ENCODE data around the gene ABHD13. TPM values are rescaled to one million over a fixed set of nuclear protein-coding genes. Genes with fewer than 3 reads are reported as not detected.
"Not testable (repeated sequence)": the region's sequence is repeated elsewhere in the genome, so short reads cannot be mapped to it uniquely, and the experiment has no call there.

Gene ABHD13
- total and polyA plus RNA-seq, 5 experiments from 2014 or later: 4.8 to 15.9 (median 6.8) TPM

DNA sequence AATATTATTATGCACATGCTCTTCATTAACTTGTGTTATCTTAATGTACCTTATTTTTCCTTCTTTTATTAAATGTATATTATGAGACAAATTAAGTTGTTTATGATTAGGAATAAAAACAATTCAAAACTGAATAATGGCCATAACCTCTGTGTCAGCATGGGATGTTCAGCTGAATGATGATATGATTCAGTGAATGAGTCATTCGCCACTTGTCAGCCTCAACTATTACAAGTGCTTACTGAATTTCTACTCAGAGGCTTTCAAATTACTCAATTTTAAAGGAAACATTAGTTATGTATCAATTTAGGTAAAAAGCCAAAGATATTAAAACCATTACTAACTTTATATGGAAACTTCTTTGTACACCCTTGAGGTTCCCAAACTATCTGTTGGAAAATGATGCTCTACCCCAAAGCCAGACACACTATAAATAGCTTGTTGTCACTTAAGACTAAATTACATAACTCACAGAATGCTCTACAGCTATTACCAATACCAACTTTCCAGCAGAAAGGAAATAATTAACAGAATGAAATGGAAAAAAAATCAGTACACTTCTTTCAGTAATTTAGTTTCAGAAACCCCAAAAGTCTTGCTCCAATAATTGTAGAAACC lies 17.3 kb upstream of the ABHD13 start:
- H3K4me3 Mint-ChIP-seq: no peak overlapping the region
- H3K4me1 Mint-ChIP-seq: no peaks in the 10 kb centered on the region
- ATAC-seq: no peak
- no peaks in the 10 kb centered on the region for H3K36me3 Mint-ChIP-seq
- H3K27me3 Mint-ChIP-seq: peaks cover 0 to 26% (median 16%) of the 10 kb centered on the region in 5 donors
- H3K27ac Mint-ChIP-seq: no peak overlapping the region
- peaks cover 0 to 11% (median 5%) of the 10 kb centered on the region in 9 donors for H3K9me3 Mint-ChIP-seq
- DNase-seq: no peak
- POLR2A ChIA-PET: no interaction called here

DNA sequence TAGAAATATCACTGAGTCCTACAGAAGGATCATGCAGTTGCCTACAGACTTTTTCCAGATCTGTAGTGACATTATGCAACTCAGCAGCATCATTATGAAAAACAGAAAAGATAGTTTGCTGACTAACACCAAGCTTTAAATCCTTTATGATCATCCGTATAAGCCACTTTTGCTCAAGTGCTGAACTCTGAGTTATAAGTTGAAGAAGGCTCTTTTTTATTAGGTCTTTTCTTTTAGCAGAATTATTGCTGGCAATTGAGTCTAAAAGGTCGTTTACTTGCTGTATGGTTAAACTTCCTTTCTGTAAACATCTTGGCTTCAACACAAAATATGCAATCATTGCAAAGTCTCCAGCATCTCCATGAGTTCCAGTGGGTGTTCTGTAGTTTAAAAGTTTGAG lies 7.6 kb upstream of the ABHD13 start:
- ATAC-seq (no peak), DNase-seq (no peak)
- Mint-ChIP-seq H3K4me1 (peaks cover 6 to 25% (median 15%) of the 10 kb centered on the region in 4 donors), H3K36me3 (peaks cover 24 to 36% (median 25%) of the 10 kb centered on the region in 3 donors), H3K4me3 (no peak overlapping the region), H3K9me3 (peaks cover 9 to 44% (median 22%) of the 10 kb centered on the region in 9 donors), H3K27me3 (no peaks in the 10 kb centered on the region), H3K27ac (no peak overlapping the region)
- POLR2A ChIA-PET: no interaction called here

DNA sequence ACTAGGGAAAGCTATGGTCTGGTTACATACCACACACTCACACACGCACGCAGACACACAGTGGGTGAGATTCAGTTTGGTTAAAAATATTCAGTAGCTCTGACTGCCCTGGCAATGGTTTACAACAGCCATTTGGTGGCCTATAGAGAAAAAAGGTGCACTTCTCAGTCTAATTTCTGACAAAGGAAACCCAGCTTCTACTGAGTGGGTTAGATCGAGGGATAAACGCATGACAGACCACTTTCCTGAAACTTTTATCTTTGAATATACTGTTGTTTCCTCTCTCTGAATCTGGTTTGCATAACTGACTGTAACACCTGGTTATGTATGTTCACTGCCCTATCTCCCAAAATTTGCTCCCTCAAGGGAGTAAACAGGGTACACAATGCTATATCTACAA lies 5.3 kb upstream of the ABHD13 start:
- Mint-ChIP-seq H3K4me1 (peaks cover 6 to 47% (median 27%) of the 10 kb centered on the region in 4 donors), H3K36me3 (peaks cover 24 to 32% (median 25%) of the 10 kb centered on the region in 3 donors), H3K27me3 (no peaks in the 10 kb centered on the region), H3K9me3 (peaks cover 9 to 32% (median 20%) of the 10 kb centered on the region in 9 donors), H3K4me3 (peak overlapping the region in 1 of 10 donors; percentile 67), H3K27ac (peak overlapping the region in 6 of 10 donors; percentile 5 to 88 (median 48))
- DNase-seq (no peak), ATAC-seq (no peak)
- POLR2A ChIA-PET: no interaction called here

DNA sequence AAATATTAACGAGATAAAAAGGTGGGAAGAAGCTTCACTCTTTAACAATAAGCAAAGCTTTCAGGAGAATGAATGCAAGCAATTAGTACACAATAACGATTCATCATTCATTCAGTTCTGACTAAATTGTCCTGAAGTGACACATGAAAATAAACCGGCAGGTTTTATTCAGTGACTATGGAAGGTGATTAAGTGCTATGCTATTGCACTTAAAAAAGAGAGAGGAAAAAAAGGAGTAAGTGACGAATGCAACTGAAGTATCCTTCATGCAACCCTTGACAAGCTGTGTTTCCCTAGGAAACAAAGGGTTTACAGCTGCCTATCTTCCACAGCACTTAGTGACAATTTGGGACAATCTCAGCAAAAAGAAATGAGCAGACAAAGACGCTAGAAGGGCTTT lies 4.2 kb upstream of the ABHD13 start:
- Mint-ChIP-seq H3K9me3 (peaks cover 9 to 25% (median 14%) of the 10 kb centered on the region in 9 donors), H3K4me1 (peaks cover 6 to 53% (median 34%) of the 10 kb centered on the region in 4 donors), H3K36me3 (peaks cover 21 to 29% (median 22%) of the 10 kb centered on the region in 3 donors), H3K4me3 (peak overlapping the region; percentile 76 to 99 (median 86)), H3K27ac (peak overlapping the region; percentile 67 to 96 (median 90)), H3K27me3 (peaks cover 0 to 3% (median 0%) of the 10 kb centered on the region in 5 donors)
- ATAC-seq (no peak), DNase-seq (no peak)
- POLR2A ChIA-PET: no interaction called here

DNA sequence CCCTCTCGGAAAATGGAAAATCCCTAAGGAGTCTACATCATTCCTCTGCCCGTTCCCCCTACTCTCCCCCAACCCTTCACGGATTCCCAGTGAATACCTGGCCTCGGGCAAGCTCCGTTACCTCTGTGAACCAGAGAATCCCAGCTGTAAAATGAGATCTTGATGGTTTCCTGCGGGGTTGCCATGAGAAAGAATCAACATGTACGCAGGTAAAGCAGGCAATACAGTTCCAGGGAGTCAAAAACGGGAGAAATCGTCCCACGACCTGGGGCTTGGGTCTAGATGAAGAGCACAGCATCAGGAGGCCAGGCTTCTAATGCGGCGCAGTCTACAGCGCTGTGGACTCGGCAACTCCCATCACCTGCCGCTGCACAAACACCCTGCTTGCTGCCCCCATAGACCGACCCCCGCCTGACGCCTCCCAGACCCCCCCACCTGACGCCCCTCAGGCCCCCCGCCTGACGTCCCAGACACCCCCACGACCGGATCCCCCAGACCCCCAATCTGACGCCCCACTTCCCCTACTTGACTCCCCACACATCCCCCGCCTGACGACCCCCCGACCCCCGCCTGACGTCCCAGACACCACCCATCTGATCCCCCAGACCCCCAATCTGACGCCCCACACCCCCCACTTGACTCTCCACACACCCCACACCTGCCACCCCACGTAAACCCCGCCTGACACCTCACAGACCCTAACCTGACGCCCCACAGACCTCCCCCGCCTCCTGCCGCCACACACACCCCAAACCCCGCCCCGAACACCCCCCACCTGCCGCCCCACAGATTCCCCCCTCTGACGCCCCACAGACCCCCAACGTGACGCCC lies 3.5 kb upstream of the ABHD13 start:
- H3K9me3 Mint-ChIP-seq: peaks cover 5 to 17% (median 8%) of the 10 kb centered on the region in 9 donors
- ATAC-seq (peak in 1 of 2 donors; percentile 2), DNase-seq (peak in 1 of 10 donors; percentile 19)
- H3K27me3 Mint-ChIP-seq: peaks cover 0 to 3% (median 0%) of the 10 kb centered on the region in 5 donors
- peak overlapping the region; percentile 76 to 99 (median 88) for H3K4me3 Mint-ChIP-seq
- POLR2A ChIA-PET: interaction anchor here (1.3 kb wide), 1 partner anchor 56 kb away, joined by 4 read pairs; no protein-coding TSS in a partner anchor
- peaks cover 8 to 61% (median 41%) of the 10 kb centered on the region in 4 donors for H3K4me1 Mint-ChIP-seq
- H3K36me3 Mint-ChIP-seq: peaks cover 15 to 22% (median 18%) of the 10 kb centered on the region in 3 donors
- peak overlapping the region; percentile 67 to 96 (median 90) for H3K27ac Mint-ChIP-seq

DNA sequence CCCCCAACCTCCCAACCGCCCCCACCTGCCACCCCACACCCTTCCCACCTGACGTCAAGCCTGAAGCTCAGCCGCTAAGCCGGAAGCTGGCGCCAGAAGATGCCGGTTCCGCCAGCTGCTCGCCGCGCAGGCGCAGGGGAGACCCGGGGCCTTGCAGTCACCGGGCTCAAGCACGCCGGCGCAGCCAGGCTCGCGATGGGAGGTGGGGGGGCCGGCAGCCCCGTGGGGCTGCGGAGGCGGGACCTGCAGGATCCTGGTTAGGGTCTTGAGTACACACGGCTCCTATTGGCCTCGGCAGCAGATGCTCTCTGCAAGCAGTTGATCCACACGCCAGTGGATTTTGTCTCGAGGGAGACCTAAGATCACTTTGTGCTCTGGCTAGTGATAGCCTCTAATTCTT lies 2.8 kb upstream of the ABHD13 start, which contains the start of gene LIG4:
Gene LIG4 (minus strand): TSS at position 101 of the 400 bp plus-strand sequence. CDS start 4,268 bp downstream, outside the sequence.
- peaks cover 0 to 12% (median 3%) of the 10 kb centered on the region in 9 donors for H3K9me3 Mint-ChIP-seq
- DNase-seq (peak; percentile 81 to 97 (median 92)), ATAC-seq (peak; percentile 65 to 70)
- H3K4me3 Mint-ChIP-seq: peak within 1 kb of the TSS; percentile 76 to 99 (median 96)
- H3K27ac Mint-ChIP-seq: peak within 1 kb of the TSS; percentile 80 to 96 (median 90)
- POLR2A ChIA-PET: interaction anchor here (1.3 to 1.5 kb wide), 2 partner anchors 9 to 55 kb away, joined by 4 to 6 read pairs; no protein-coding TSS in a partner anchor
- H3K4me1 Mint-ChIP-seq: peaks cover 14 to 68% (median 49%) of the 10 kb centered on the region in 4 donors
- H3K27me3 Mint-ChIP-seq: peaks cover 0 to 3% (median 0%) of the 10 kb centered on the region in 5 donors
- peaks cover 10 to 14% (median 11%) of the 10 kb centered on the region in 3 donors for H3K36me3 Mint-ChIP-seq

DNA sequence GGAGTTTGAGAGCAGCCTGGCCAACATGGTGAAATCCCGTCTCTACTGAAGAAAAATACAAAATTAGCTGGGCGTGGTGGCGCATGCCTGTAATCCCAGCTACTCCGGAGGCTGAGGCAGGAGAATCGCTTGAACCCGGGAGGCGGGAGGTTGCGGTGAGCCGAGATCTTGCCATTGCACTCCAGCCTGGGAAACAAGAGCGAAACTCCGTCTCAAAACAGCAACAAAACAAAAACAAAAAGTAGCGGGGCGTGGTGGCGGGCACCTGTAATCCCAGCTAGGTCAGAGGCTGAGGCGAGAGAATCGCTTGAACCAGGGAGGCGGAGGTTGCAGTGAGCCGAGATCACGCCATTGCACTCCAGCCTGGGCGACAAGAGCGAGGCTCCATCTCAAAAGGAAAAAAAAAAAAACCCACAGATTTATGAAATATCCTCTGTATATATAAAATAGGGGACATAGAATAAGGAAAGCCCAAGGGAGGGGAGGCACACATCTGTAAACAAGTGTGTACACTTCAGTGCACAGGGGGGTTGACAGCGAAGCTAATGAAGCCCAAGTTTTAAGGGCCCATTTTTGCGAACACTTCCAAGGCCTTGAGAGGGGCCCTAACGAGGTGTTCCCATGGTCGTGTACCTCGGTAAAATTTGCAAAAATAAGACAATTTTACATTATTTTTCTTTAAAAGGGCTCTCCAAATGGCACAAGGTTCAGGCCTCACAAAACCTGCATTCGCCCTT lies 717 bp upstream of the ABHD13 start:
- not testable (repeated sequence) for H3K27me3 Mint-ChIP-seq, ATAC-seq, DNase-seq, H3K36me3 Mint-ChIP-seq, H3K9me3 Mint-ChIP-seq
- Mint-ChIP-seq H3K4me3 (peak overlapping the region; percentile 92 to 99 (median 96)), H3K27ac (peak overlapping the region; percentile 92 to 99 (median 96)), H3K4me1 (peaks cover 17 to 75% (median 59%) of the 10 kb centered on the region in 4 donors)
- POLR2A ChIA-PET: interaction anchor here (0.6 to 1.9 kb wide), 2 partner anchors 51 to 120 kb away, joined by 5 to 6 read pairs; no protein-coding TSS in a partner anchor

DNA sequence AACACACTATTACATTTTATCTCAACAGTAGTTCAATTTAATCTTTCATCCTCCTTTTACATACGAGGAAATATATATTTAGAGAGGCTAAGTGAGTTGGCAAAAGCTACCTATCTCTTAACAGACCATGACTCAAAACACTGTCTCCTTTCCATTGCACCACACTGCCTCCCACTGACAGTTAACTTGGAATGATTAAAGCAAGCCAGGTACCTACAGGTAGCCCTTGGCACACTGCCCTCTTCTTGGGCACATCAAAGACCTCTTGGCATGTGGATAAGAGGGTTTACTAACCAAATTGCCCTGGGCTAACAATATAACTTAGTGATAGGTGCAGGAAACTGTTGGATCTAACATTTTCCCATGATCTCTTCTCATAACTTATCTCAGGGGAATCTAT lies 1.8 kb downstream of the ABHD13 start:
- Mint-ChIP-seq H3K4me3 (peak overlapping the region; percentile 80 to 99 (median 91)), H3K9me3 (peaks cover 0 to 3% (median 0%) of the 10 kb centered on the region in 9 donors), H3K36me3 (peaks cover 0 to 4% (median 3%) of the 10 kb centered on the region in 3 donors), H3K4me1 (peaks cover 14 to 81% (median 63%) of the 10 kb centered on the region in 4 donors), H3K27me3 (peaks cover 0 to 3% (median 0%) of the 10 kb centered on the region in 5 donors), H3K27ac (peak overlapping the region in 9 of 10 donors; percentile 40 to 98 (median 87))
- POLR2A ChIA-PET: no interaction called here
- DNase-seq (peak in 1 of 10 donors; percentile 31), ATAC-seq (no peak)

DNA sequence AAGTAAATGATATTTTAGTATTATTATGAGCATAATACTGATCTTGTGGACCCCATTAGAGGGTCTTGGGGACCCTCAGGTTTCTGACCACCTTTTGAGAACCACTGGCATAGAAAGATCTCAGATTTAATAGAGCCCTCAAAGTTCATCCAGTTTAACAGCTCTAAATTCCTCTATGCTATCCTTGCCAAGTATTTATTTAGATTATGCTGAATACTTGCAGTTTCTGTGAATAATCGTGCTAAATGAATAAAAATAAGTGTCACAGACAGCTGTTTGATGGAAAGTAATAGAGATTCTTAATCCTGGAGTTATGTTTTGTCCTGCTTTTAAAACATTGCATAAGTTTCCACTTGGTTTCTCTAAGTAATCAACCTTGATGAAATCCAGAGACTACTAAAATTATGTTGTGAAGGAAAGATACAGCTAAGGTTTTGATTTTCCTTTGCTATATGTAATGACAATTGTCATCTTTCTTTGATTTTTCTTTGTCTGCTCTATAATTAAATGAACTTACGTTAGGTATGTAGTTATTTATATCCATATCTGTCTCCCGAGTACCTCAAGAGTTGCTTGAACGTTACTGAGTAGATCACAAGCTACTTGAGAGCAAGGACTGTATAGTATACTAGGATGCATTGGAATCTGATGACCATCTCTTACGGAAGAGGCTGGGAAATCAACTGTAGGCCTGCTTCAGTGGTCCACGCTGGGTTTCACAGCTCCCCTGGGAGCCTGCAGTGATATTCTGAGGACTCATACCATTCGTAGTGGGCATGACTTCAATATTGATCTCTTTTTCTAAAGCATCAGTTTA lies 5.7 kb downstream of the ABHD13 start:
- Mint-ChIP-seq H3K9me3 (no peaks in the 10 kb centered on the region), H3K4me1 (peaks cover 29 to 80% (median 74%) of the 10 kb centered on the region in 4 donors), H3K27ac (peak overlapping the region in 5 of 10 donors; percentile 20 to 49 (median 34)), H3K27me3 (no peaks in the 10 kb centered on the region), H3K4me3 (peak overlapping the region in 2 of 10 donors; percentile 3 to 18), H3K36me3 (peaks cover 0 to 4% (median 0%) of the 10 kb centered on the region in 3 donors)
- ATAC-seq: no peak
- DNase-seq: no peak
- POLR2A ChIA-PET: interaction anchor here (0.6 to 1.5 kb wide), 2 partner anchors 8 to 18 kb away, joined by 3 to 6 read pairs; no protein-coding TSS in a partner anchor

DNA sequence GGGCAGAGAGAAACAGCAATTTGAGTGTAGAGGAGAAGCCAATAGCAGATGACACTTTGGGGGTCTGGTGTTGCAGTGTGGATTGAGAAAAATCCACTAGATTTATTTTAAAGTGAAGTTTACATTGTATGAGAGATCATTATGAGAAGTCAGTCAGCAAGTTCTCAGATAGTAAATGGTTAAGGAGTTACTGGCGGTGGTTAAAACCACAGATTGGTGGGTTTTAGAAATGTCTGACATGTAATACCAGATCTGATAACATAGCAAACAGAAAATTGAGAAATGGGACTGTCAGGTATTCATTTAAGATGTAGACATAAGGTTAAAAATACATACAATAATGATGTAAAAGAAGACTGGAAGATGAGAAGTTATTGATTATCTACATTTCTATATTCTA lies 7.2 kb downstream of the ABHD13 start:
- H3K27me3 Mint-ChIP-seq: no peaks in the 10 kb centered on the region
- no peaks in the 10 kb centered on the region for H3K9me3 Mint-ChIP-seq
- H3K36me3 Mint-ChIP-seq: peaks cover 9 to 18% (median 10%) of the 10 kb centered on the region in 3 donors
- ATAC-seq (peak; percentile 69 to 72), DNase-seq (peak in 2 of 10 donors; percentile 46 to 51)
- POLR2A ChIA-PET: no interaction called here
- peak overlapping the region in 7 of 10 donors; percentile 16 to 70 (median 41) for H3K27ac Mint-ChIP-seq
- H3K4me3 Mint-ChIP-seq: peak overlapping the region in 9 of 10 donors; percentile 34 to 69 (median 48)
- peaks cover 23 to 76% (median 69%) of the 10 kb centered on the region in 4 donors for H3K4me1 Mint-ChIP-seq

DNA sequence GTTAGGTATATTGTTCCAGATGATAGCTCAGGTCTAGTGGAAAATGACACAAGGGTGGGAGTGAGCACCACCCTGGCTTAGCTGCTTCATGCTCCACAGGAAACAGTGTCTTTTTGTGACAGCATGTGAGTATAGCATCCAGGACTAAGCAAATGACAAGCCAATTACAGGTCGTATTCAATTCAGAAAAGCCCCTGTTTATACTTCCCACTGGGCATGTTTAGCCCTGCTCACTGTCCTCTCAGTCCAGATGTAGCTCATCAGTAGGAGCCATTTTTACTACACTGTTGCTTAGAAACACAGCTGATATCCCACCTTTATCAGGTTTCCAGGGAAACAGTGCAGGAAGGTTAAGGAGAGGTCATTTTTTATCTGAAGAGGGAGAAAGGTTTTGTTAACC lies 8.0 kb downstream of the ABHD13 start:
- H3K4me3 Mint-ChIP-seq: peak overlapping the region in 9 of 10 donors; percentile 15 to 69 (median 48)
- peaks cover 9 to 22% (median 10%) of the 10 kb centered on the region in 3 donors for H3K36me3 Mint-ChIP-seq
- no peaks in the 10 kb centered on the region for H3K27me3 Mint-ChIP-seq
- peak overlapping the region in 8 of 10 donors; percentile 6 to 70 (median 42) for H3K27ac Mint-ChIP-seq
- POLR2A ChIA-PET: no interaction called here
- no peaks in the 10 kb centered on the region for H3K9me3 Mint-ChIP-seq
- peaks cover 20 to 69% (median 63%) of the 10 kb centered on the region in 4 donors for H3K4me1 Mint-ChIP-seq
- ATAC-seq (peak; percentile 64 to 70), DNase-seq (no peak)

All from naive thymus-derived CD8-positive, alpha-beta T cell (primary cell).